Retinal pigment epithelial cell (primary cell): ENCODE measurements around the gene HARBI1.
"Not testable (repeated sequence)": the region's sequence is repeated elsewhere in the genome, so short reads cannot be mapped to it uniquely, and the experiment has no call there.

Experiments
- DNase-seq: peaks from one replicate; pipeline ENCODE4 v3.0.0-alpha.2; 2010; ENCODE audit warnings: low read depth
- H3K4me3 ChIP-seq: 2 replicates; pipeline ENCODE4 v1.5.1; 2011; ENCODE audit warnings: mild to moderate bottlenecking, low read length, control low read depth, moderate library complexity
- TF ChIP-seq, protein P1 (sequence below): conservative IDR thresholded peaks from 2 replicates; pipeline ENCODE4 v1.5.1; 2011; ENCODE audit warnings: low read depth, low read length, control low read depth, inconsistent platforms

Gene HARBI1

DNA sequence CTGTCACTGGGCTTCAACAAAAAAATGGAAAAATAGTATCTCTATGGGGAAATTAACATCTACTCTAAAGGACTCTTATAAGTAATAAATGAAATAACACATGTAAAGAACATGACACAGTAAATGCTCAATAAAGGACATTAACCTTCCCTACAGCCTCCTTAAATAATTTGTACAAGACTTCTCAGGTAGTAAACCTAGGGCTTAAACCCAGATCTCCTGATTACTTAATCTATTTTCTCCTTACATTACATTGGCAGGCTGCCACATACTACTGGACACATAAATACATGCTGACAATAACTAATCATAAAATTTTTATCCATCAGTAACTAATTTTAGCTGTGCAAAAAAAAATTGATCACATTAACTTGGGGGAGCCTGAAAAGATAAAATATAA lies 28.1 kb downstream of the HARBI1 start:
- TF ChIP-seq, protein P1, sequence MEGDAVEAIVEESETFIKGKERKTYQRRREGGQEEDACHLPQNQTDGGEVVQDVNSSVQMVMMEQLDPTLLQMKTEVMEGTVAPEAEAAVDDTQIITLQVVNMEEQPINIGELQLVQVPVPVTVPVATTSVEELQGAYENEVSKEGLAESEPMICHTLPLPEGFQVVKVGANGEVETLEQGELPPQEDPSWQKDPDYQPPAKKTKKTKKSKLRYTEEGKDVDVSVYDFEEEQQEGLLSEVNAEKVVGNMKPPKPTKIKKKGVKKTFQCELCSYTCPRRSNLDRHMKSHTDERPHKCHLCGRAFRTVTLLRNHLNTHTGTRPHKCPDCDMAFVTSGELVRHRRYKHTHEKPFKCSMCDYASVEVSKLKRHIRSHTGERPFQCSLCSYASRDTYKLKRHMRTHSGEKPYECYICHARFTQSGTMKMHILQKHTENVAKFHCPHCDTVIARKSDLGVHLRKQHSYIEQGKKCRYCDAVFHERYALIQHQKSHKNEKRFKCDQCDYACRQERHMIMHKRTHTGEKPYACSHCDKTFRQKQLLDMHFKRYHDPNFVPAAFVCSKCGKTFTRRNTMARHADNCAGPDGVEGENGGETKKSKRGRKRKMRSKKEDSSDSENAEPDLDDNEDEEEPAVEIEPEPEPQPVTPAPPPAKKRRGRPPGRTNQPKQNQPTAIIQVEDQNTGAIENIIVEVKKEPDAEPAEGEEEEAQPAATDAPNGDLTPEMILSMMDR = no peak
- H3K4me3 ChIP-seq = no peak overlapping the region
- DNase-seq = no peak

DNA sequence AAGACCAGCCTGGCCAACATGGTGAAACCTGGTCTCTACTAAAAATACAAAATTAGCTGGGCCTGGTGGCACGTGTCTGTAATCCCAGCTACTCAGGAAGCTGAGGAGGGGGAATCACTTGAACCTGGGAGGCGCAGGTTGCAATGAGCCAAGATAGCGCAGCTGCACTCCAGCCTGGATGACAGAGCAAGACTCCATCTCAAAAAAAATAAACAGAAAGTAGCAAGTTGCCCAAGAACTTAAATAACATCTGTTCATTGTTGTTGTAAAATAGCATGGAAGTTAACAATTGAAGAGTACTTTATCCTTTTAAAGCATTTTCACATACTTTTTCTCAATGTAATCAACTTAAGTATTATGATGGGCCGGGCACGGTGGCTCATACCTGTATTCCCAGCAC lies 28.9 kb downstream of the HARBI1 start:
- DNase-seq = no peak

DNA sequence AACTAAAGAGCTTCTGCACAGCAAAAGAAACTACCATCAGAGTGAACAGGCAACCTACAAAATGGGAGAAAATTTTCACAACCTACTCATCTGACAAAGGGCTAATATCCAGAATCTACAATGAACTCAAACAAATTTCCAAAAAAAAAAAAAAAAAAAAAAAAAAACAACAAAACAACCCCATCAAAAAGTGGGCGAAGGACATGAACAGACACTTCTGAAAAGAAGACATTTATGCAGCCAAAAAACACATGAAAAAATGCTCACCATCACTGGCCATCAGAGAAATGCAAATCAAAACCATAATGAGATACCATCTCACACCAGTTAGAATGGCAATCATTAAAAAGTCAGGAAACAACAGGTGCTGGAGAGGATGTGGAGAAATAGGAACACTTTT lies 33.5 kb downstream of the HARBI1 start:
- DNase-seq, H3K4me3 ChIP-seq: not testable (repeated sequence)

More for the DNA sequence above, 28.9 kb downstream of the HARBI1 start:
- H3K4me3 ChIP-seq = no peak overlapping the region
- TF ChIP-seq, protein P1 = no peak

DNA sequence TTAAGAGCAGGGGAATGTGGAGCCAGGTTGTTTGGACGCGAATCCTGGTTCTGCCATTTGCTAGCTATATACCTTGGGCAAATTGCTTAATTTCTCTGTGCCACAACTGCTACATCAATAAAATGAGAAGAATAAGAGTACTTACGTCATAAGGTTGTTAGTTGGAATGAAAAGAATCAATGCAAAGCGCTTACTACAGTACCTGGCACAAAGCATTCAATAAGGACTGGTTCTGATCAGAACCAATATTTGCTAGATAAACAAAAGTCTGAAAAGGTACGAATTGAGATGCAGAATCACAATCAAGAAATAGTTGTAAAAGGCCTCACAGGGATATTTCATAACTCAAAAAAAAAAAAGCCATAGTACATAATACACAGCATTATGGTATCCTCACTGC lies 34.4 kb downstream of the HARBI1 start:
- DNase-seq = no peak
- H3K4me3 ChIP-seq = no peak overlapping the region
- TF ChIP-seq, protein P1 = no peak

DNA sequence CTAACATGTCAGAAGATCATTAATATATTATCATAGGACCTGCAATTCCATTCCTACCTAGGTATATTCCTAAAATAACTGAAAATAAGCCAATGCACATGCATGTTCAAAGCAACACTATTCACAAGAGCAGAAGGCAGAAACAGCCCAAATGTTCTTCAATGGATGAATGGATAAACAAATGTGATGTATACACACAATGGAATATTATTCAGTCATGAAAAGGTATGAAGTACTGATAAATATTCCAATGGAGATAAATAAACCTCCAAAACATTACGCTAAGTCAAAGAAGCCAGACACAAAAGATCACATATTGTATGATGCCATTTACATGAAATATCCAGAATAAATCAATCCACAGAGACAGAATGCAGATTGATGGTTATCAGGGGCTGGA lies 40.0 kb downstream of the HARBI1 start:
- H3K4me3 ChIP-seq = no peak overlapping the region
- TF ChIP-seq, protein P1 = no peak

DNA sequence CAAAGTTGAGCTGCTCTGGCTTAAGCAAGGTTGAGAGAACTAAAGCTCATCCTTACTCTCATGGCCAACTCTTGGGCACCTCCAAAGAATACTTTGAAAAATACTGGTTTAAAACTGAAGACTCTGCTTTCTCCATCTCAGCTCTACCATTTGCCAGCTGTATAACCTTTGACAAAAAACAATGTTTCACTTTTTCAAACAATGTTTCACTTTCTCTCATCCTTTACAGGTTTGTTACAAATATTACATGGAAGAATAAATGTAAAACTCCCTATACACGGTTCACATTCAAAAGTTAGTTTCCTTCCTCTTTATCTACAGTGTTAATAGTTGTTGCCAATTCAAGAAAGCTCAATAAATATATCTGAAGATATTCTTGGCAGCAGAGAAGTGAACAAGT lies 42.4 kb downstream of the HARBI1 start:
- no peak for DNase-seq
- TF ChIP-seq, protein P1 = no peak
- H3K4me3 ChIP-seq = no peak overlapping the region

More for the DNA sequence above, 40.0 kb downstream of the HARBI1 start:
- no peak for DNase-seq

DNA sequence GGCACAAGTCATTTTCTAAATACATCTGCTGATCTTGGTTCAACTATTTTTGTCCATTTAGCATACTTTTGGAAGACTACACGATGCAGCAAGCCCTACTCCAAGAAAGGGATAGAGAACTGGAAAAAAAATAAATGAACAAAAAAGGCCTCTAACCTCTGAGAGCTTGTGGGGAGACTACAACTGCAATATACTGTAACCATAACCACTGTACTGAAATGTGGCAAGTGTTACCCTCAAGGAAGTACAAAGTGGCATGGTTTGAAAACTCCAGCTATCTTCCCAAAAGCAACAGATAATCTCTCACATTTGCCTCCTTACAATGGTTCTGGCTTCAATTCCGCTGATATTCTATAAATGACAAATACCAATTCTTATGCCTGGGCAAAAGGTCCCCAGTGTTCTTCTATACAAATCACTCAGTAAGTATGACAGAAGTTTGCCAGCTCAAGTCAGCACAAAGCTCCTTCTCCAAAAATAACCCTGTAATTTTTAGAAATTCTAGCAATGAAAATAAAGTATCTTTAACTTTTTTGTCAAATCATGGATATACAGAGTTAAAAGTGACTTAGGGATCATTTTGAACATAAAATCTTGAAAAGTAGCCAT lies 46.1 kb downstream of the HARBI1 start:
- DNase-seq = no peak
- no peak overlapping the region for H3K4me3 ChIP-seq
- TF ChIP-seq, protein P1 = no peak
